DMS 273 (cell line): ENCODE results near the gene PRKX.
"Not testable (repeated sequence)": the region's sequence is repeated elsewhere in the genome, so short reads cannot be mapped to it uniquely, and the experiment has no call there.

ENCODE experiments used
- DNase-seq: peaks from one replicate; lab custom pipeline; 2025; ENCODE audit not compliant: unreplicated experiment; lab: John Stamatoyannopoulos, UW

The PRKX gene

DNA sequence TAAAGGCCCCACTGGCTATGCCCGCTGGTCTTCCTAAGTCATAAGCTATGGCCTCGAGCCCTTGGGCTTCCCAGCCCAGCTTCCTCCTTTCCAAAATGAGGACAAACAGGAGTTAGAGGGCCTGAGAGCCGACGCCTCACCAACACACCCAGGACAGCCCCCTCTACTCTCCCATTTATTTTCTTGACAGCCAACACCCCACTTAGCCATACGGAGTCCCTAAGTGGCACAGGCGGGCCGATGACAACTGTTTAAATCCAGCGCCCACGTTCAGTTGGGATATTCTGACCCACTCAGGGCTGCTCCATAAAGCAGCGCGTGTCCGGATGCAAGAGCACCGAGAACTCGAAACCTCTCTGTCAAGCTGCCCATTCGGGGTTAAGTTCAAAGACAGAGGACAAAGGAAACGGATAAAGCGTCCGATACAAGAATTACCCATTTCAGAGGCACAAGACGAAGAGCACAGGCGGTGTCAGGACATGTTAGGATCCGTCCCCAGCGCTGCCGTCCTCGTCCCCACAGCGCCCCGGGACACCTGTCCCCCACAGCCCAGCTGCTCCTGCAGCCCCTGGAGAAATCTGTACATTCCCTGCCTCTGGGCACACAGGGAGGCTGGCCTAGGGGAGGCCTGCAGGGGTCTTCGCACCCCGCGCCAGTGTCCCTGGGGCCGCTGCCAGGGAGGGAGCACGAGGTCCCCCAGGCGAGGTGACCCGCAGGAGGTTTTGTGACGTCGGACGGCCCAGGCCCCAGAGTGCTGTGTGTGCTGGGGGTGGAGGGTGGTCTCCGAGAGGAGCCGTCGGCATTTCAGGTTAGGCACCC lies 1.2 kb downstream of the PRKX start:
- DNase-seq, result peak; percentile 59

DNA sequence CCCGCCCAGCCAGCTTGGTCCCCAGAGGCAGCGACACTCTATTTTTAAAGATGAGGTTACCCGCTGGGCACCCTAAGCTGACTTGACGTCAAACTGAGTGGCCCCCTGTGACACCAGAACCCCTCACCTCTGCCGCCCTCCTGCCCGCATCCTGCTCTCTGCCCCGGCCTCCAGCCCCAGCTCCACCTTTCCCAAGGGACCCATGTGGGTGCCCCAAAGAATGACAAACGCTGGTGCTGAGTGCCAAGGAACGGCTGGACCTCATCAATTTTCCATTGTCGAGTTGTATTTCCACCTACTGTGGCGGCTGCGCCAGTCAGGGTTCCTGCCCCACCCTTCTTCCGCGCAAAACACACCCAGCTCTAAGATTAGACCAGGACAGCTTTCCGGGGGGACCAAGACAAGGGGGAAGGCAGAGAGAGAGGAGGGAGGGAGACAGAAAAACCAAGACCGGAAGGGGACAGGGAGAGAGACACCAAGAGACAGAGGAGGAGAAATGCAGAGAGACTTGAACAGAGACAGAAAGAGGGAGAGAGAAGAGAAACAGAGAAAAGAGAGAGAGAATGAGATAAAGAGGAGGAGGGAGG lies 2.0 kb downstream of the PRKX start:
- DNase-seq, result no peak

- DNase-seq, result not testable (repeated sequence)
Measured at GRCh38 chrX:3707673-3708274, 5.7 kb downstream of the PRKX start.

DNA sequence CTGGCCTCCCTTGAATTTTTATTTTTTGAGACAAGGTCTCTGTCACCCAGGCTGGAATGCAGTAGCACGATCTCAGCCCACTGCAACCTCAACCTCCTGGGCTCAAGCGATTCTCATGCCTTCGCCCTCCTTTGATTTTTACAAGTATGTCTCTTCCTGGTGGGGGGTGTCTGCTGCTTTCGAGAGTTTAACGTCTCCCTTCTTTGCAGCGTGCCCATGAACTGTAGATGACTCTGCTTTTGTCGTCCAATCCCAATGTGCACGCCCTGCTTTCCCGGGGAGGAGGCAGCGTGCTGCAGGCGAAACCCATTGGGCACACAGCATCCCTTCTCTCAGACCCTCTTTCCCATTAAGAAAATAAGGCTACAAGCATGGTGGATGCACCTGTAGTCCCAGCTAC lies 7.0 kb downstream of the PRKX start:
- DNase-seq, result no peak

DNA sequence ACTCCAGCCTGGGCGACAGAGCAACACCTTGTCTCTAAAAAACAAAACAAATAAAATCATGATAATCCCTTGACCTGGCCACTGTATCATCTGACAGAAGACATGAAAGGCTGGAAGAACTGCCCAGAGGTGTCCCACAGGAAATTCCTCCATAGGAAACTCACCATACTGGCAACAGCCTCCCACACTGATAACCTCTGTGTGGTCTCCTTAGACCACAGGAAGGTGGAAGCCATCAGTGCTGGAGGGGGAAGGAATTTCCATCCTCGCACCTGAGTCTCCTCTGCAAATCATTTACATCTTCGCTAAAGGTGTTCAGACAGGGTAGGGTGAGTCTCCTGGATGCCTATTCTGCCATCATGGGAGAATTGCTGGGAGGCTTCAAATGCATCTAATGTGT lies 10.2 kb downstream of the PRKX start:
- not testable (repeated sequence) for DNase-seq

- not testable (repeated sequence) for DNase-seq
Measured at GRCh38 chrX:3702095-3702494, 11.4 kb downstream of the PRKX start.

GRCh38 chrX:3701445-3701928 lies 12.0 kb downstream of the PRKX start:
- not testable (repeated sequence) for DNase-seq

DNA sequence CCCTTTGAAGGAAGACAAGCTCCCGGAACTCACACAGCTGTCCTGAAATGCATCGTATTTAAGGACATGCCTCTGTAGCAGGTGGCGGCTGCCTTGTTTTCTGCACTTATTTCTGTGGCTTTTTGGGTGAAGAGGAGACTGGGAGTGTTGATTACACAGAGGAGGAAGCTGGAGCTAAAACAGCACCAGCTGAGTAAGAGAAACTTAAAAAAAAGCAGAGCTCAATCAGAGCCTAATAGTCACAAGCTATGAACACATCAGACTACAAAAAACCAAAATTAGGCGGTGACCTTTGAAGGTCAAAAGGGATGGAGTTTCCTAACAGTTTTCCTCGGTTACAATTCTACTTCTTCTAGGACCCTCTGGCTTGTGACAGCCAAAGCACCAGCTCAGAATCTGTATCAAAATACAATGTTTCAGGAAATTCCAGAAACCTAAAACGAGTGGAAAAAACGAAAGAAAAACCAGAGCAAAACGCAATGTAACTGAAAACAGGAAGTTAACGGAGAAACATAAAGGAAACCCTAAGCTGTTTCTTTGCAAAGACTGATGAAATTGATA lies 13.5 kb downstream of the PRKX start:
- no peak for DNase-seq

GRCh38 chrX:3697701-3698279 lies 15.7 kb downstream of the PRKX start:
- DNase-seq, result no peak

DNA sequence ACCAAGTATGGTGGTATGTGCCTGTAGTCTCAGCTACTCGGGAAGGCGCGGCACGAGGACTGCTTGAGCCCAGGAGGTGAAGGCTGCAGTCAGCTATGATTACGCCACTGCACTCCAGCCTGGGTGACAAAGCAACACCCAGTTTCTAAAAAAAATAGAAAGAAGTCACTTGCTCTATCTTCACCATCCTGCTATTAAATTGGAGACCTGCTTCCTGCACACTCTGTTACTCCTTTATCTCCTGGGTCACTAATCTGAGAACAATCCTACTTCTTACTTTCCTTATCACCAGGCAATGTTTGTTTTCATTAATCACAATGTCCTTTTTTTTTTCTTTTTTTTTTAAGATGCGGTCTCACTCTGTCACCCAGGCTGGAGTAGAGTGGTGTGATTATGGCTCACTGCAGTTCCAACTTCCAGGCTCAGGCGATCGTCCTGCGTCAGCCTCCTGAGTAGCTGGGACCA lies 16.2 kb downstream of the PRKX start:
- DNase-seq, result no peak

GRCh38 chrX:3695536-3695935 lies 17.9 kb downstream of the PRKX start:
- no peak for DNase-seq

- no peak for DNase-seq
Measured at GRCh38 chrX:3690140-3690539, 23.3 kb downstream of the PRKX start.

GRCh38 chrX:3683236-3683635 lies 30.2 kb downstream of the PRKX start:
- DNase-seq, result not testable (repeated sequence)

- DNase-seq, result no peak
Measured at GRCh38 chrX:3680459-3680858, 33.0 kb downstream of the PRKX start.

DNA sequence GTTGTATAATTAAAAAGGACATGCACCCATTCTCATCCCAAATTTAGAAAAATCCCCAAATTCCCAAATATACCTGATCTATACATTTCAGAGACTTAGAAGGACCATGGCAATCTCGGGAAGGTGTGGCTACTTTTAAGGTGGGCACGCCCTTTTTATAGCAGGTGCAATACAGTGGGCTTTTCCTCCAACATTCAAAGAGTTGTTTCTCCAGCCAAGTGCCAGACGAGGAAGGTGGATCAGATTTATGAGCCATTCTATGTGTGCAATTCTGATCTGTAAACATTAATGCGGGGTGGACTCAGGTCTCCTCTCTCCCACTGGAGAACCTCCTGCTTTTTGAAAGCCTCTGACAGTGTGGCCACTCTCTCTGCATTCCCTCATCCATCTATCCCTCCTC lies 33.8 kb downstream of the PRKX start:
- no peak for DNase-seq

DNA sequence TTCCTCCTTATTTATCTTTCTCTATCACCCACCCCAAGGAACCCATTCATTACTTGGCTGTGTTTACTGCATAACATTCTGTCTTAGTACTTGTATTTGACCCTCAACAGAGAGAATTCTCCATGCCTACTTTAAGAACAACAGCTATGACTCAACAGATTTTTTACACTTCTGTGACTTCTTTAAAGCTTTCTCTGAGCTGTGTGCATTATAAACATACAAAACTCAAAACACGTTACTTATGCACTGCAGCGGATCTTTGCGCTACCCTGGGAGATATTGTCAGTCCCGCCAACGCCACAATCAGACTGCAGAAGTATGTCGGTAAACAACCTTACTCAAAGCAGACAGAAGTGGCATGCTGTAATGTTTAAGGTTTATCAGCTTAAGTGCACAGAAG lies 35.1 kb downstream of the PRKX start:
- DNase-seq, result no peak

- no peak for DNase-seq
Measured at GRCh38 chrX:3674881-3675280, 38.6 kb downstream of the PRKX start.

DNA sequence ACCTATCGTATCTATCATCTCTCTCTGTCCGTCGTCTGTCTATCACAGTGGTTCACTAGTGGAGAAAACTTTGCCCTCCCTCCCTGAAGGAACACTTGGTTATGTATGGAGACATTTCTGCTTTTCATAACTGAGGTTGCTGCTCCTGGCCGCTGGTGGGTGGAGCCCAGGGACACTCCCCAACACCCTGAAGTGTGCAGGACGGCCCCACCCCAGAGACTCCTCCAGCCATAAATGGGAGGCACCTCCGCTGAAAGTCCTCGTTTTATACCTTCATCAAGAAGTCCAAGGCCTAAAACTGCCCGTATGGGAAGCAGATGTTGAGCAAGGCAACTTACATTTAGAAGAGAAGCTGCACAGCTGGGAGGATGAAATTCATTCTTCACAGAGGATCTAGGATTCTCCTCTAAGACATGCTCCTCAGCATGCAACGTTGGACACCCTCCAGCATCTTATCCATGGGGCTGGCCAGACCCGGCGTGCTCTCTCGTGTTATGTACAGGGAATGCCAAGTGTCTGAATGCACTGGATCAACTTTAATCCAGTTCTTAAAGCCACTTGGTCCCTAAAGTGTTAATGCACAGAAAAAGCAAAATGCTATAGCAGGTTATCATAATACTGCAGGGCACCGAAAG lies 43.5 kb downstream of the PRKX start:
- DNase-seq, result no peak

DNA sequence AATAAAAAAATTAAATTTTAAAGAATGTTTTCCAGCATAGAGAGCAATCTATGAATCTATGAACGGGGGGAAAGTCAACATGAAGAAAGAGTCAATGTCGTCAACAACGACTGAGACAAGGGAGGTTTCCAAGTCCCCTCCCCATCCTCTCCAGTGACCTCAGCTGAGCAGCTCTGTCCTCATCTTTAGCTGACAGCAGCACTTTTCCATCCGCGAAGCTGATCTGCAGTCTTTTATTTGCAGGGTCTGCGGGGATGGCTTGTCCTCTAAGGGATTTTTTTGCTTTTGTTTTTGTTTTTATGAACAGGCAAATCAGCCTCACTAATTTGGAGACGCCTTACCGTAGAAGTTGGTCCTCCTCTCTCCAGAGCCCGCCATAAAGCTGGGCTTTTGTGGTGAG lies 46.5 kb downstream of the PRKX start:
- DNase-seq, result no peak

DNA sequence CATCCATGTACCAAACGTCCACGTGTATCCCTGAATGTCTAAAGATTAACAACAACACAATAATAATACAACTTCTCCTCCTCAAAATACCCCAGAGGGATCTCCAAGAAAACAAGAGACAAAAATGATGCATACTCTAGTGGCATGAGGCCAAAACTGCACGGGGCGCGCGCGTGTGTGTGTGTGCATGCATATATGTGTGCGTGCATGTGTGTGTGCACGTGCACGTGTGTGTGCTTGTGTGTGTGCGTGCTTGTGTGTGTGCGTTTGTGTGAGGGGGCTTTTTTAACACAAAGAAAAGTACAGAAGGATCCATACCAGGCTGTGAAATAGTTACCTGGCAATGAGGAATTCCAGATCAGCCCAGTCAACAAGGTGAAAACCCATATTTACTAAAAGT lies 48.5 kb downstream of the PRKX start:
- DNase-seq, result no peak
